ENCODE results near the gene SEC24C. TPM values are rescaled to one million over a fixed set of nuclear protein-coding genes. Genes with fewer than 3 reads are reported as not detected.

Gene SEC24C
- total RNA-seq, 4 donors from 2014 or later, result 47.5 to 65.1 (median 49.6) TPM

DNA sequence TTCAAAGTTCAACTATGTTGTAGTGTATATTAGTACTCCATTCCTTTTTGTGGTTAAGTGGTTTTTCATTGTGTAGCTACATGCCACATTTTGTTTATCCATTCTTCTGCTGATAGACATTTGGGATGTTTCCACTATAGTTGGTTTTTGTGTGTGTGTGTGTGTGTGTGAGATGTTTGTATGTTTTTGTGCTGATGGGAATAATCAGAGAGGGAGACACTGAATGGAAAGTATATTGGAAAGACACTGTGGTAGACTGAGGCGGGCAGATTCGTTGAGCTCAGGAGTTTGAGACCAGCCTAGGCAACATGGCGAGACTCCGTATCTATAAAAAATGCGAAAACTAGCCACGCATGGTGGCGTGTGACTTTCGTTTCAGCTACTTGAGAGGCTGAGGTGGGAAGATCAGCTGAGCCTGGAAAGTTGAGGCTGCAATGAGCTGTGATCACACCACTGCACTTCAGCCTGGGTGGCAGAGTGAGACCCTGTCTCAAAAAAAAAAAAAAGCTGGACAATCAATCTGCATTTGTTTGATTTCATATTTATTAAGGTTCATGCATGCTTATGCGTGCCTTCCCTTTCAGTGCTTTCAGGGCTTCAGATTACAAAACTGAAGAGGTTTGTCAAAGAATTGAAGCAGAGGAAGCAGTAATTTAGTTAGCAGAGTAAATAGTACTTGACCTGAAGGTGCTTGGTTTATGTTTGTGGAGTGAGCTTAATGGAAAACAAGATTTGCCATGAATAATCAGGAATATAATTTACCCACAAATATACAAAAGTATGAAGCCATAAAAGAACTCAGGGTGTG is 14.7 kb downstream of the SEC24C start:
- ATAC-seq, result no peak
- no peak overlapping the region for H3K4me3 ChIP-seq
- whole genome bisulfite sequencing, 2 donors (ENCODE audit: low coverage in 1 of 2), result 70 to 89% methylated on average over 2 to 9 of the region's 9 CpGs
- H3K36me3 ChIP-seq, result peaks cover 3 to 92% of the 10 kb centered on the region in 2 donors
- no peak overlapping the region for H3K27ac ChIP-seq
- H3K4me1 ChIP-seq, result peaks cover 0 to 7% (median 0%) of the 10 kb centered on the region in 3 donors
- TF ChIP-seq POLR2AphosphoS5 (IDR thresholded peaks at IDR 0.05) (no peak), EP300 (IDR thresholded peaks at IDR 0.05) (no peak), POLR2A (IDR thresholded peaks at IDR 0.05) (no peak)
- TF ChIP-seq, protein P1, sequence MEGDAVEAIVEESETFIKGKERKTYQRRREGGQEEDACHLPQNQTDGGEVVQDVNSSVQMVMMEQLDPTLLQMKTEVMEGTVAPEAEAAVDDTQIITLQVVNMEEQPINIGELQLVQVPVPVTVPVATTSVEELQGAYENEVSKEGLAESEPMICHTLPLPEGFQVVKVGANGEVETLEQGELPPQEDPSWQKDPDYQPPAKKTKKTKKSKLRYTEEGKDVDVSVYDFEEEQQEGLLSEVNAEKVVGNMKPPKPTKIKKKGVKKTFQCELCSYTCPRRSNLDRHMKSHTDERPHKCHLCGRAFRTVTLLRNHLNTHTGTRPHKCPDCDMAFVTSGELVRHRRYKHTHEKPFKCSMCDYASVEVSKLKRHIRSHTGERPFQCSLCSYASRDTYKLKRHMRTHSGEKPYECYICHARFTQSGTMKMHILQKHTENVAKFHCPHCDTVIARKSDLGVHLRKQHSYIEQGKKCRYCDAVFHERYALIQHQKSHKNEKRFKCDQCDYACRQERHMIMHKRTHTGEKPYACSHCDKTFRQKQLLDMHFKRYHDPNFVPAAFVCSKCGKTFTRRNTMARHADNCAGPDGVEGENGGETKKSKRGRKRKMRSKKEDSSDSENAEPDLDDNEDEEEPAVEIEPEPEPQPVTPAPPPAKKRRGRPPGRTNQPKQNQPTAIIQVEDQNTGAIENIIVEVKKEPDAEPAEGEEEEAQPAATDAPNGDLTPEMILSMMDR (IDR thresholded peaks at IDR 0.05), result no peak
- H3K9me3 ChIP-seq, result no peaks in the 10 kb centered on the region
- no peaks in the 10 kb centered on the region for H3K27me3 ChIP-seq

- no peaks in the 10 kb centered on the region for H3K27me3 ChIP-seq
- H3K36me3 ChIP-seq, result peaks cover 3 to 92% of the 10 kb centered on the region in 2 donors
- no peak overlapping the region for H3K4me3 ChIP-seq
- no peak for ATAC-seq
- H3K4me1 ChIP-seq, result peaks cover 0 to 7% (median 0%) of the 10 kb centered on the region in 3 donors
- 67 to 80% methylated on average over 1 to 5 of the region's 5 CpGs for WGBS, 2 donors (ENCODE audit: low coverage in 1 of 2)
- no peak overlapping the region for H3K27ac ChIP-seq
- TF ChIP-seq POLR2AphosphoS5 (IDR thresholded peaks at IDR 0.05) (no peak), POLR2A (IDR thresholded peaks at IDR 0.05) (no peak), EP300 (IDR thresholded peaks at IDR 0.05) (no peak)
- TF ChIP-seq, protein P1 (IDR thresholded peaks at IDR 0.05), result no peak
- no peaks in the 10 kb centered on the region for H3K9me3 ChIP-seq
Measured at GRCh38 chr10:73759512-73760115, 15.4 kb downstream of the SEC24C start.

DNA sequence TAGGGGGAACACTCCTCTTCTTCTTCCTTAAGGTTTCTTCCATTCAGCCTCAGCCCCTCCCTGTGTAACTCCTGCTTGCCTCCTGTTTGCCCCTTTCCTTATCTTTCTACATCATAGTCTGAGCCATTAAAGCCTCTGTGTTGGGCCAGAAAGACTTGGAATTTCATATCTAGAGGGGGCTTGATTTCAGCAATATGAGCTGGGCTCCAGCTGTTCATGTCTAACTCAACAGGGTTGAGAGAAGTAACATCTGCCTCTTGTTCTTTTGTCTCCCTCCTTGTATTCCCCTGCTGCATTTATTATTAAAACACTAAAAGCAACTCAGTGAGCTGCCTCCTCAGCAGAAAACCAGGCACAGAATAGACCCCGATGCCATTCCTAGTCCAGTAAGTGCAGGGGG is 17.6 kb downstream of the SEC24C start:
- no peak overlapping the region for H3K27ac ChIP-seq
- no CpG with 5 or more reads among the region's 1 CpG for WGBS, 2 donors (ENCODE audit: low coverage in 1 of 2)
- ATAC-seq, result no peak
- no peak overlapping the region for H3K4me3 ChIP-seq
- H3K27me3 ChIP-seq, result no peaks in the 10 kb centered on the region
- peaks cover 0 to 7% (median 0%) of the 10 kb centered on the region in 3 donors for H3K4me1 ChIP-seq
- H3K36me3 ChIP-seq, result peaks cover 3 to 95% of the 10 kb centered on the region in 2 donors
- TF ChIP-seq EP300 (IDR thresholded peaks at IDR 0.05), result no peak
- TF ChIP-seq, protein P1 (IDR thresholded peaks at IDR 0.05), result no peak
- TF ChIP-seq POLR2A (IDR thresholded peaks at IDR 0.05), result no peak
- TF ChIP-seq POLR2AphosphoS5 (IDR thresholded peaks at IDR 0.05), result no peak
- H3K9me3 ChIP-seq, result no peaks in the 10 kb centered on the region

DNA sequence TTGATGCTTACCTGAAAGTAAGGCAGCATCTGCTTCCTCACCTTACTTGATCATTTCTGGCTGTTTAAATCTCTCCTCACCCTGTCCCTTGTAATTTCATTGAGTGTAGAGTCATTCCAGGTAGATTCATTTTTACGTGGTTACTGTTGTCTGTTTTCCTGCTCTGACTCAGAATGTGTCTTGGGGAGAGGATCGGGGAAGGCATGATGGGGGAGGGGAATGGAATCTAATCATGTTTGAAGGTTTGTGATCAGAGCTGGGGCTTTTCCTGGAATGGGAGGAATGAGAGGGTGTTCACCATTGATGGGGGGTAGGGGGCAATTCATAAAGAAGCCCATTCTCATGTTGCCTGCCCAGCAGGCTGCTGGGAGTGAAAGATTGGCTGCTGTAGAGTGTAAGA is 18.7 kb downstream of the SEC24C start:
- H3K36me3 ChIP-seq, result peaks cover 3 to 96% of the 10 kb centered on the region in 2 donors
- WGBS, 2 donors (ENCODE audit: low coverage in 1 of 2), result 29 to 50% methylated on average over 1 of the region's 2 CpGs
- TF ChIP-seq, protein P1 (IDR thresholded peaks at IDR 0.05), result no peak
- TF ChIP-seq EP300 (IDR thresholded peaks at IDR 0.05) (no peak), POLR2AphosphoS5 (IDR thresholded peaks at IDR 0.05) (no peak), POLR2A (IDR thresholded peaks at IDR 0.05) (no peak)

More for the DNA sequence above, 18.7 kb downstream of the SEC24C start:
- Histone ChIP-seq H3K27ac (no peak overlapping the region), H3K4me1 (peaks cover 0 to 7% (median 0%) of the 10 kb centered on the region in 3 donors), H3K9me3 (no peaks in the 10 kb centered on the region), H3K4me3 (no peak overlapping the region), H3K27me3 (no peaks in the 10 kb centered on the region)
- ATAC-seq, result no peak

All from gastroesophageal sphincter (tissue), 4 donors.